Sigmoid colon (tissue), 7 donors: ENCODE results near the gene PRKN. TPM values are rescaled to one million over a fixed set of nuclear protein-coding genes. Genes with fewer than 3 reads are reported as not detected.
"Not testable (repeated sequence)": the region's sequence is repeated elsewhere in the genome, so short reads cannot be mapped to it uniquely, and the experiment has no call there.

Experiments used
- DNase-seq: peaks from one replicate; pipeline ENCODE4 v3.0.0-alpha.2; 2019
- H3K27ac ChIP-seq, 4 donors: fragments of 200-600 bp; sonication (generic); one replicate each; pipeline ENCODE4 v1.5.1; 2016 to 2019; ENCODE audit warnings: mild to moderate bottlenecking in 1 of 4
- H3K27me3 ChIP-seq, 3 donors: fragments of 200-600 bp; sonication (generic); one replicate each; pipeline ENCODE4 v1.5.1; 2019; ENCODE audit warnings: mild to moderate bottlenecking in 1 of 3
- H3K36me3 ChIP-seq, 4 donors: fragments of 200-600 bp; sonication (generic); one replicate each; pipeline ENCODE4 v1.5.1; 2016 to 2019
- H3K4me1 ChIP-seq, 4 donors: fragments of 200-600 bp; sonication (generic); one replicate each; pipeline ENCODE4 v1.5.1; 2017 to 2019
- H3K4me3 ChIP-seq, 4 donors: fragments of 200-600 bp; sonication (generic); one replicate each; pipeline ENCODE4 v1.5.1; 2017 to 2019; ENCODE audit warnings: mild to moderate bottlenecking in 2 of 4, moderate library complexity in 1 of 4
- H3K9me3 ChIP-seq, 4 donors: fragments of 200-600 bp in 3 of 4; sonication (generic) in 3 of 4; one replicate each; pipeline versions ENCODE4 v1.5.1 to v1.6.1; 2013 to 2019
- EP300 ChIP-seq, 4 donors: sonication (generic); formaldehyde crosslinking; IDR thresholded peaks; one replicate each; pipeline ENCODE4 v1.6.1; 2017; ENCODE audit warnings: antibody characterized with exemption in 4 of 4
- POLR2A ChIP-seq, 2 donors: fragments of 450-650 bp; IDR thresholded peaks; one replicate each; pipeline ENCODE4 v1.6.1; 2016; ENCODE audit warnings: antibody characterized with exemption in 2 of 2, mild to moderate bottlenecking in 2 of 2, moderate library complexity in 2 of 2
- POLR2AphosphoS5 ChIP-seq, 4 donors: sonication (generic); formaldehyde crosslinking; IDR thresholded peaks; one replicate each; pipeline ENCODE4 v1.6.1; 2017; ENCODE audit warnings: antibody characterized with exemption in 4 of 4
- WGBS, 2 donors: extraction: QIAGEN DNeasy Blood & Tissue Kit; methylation state at CpG; one replicate each; pipeline ENCODE4 v1.1.7; 2013; 5-methylcytosine and 5-hydroxymethylcytosine counted together
- intact Hi-C: fragments of 100-400 bp; cut with DNase I; formaldehyde crosslinking; loops from one replicate; pipeline ENCODE4 v1.15.1; 2023
- polyA plus RNA-seq, 3 donors: library from polyadenylated mRNA; stranded (reverse); fragments of 200-250 nt; gene quantifications; one replicate each; pipeline ENCODE4 v1.2.3, GENCODE V29; 2013
- total RNA-seq, 4 donors: library from RNA; depleted of rRNA; stranded (reverse); fragments of >200 nt; gene quantifications; one replicate each; pipeline ENCODE4 v1.1.0, GENCODE V29; 2016
- TF ChIP-seq, protein P1 (sequence below), 4 experiments: fragments of 450-650 bp in 3 of 4; fragments of 200-600 bp in 1 of 4; IDR thresholded peaks; one replicate each; pipeline ENCODE4 v1.5.1; 2016 to 2019; ENCODE audit warnings: antibody characterized with exemption in 4 of 4, mild to moderate bottlenecking in 3 of 4, moderate library complexity in 2 of 4
- donor health status: healthy with polysubstance abuse.
- donor health status: Bipolar disorder and iron deficiency.
- donor health status: healthy.

PRKN gene
- total and polyA plus RNA-seq, 7 donors, result 0.38 to 173 (median 9.7) TPM

GRCh38 chr6:161853657-161854056 lies 873.9 kb downstream of the PRKN start:
- TF ChIP-seq POLR2A (IDR thresholded peaks at IDR 0.05) (no peak), EP300 (IDR thresholded peaks at IDR 0.05) (no peak), POLR2AphosphoS5 (IDR thresholded peaks at IDR 0.05) (no peak)
- TF ChIP-seq, protein P1, sequence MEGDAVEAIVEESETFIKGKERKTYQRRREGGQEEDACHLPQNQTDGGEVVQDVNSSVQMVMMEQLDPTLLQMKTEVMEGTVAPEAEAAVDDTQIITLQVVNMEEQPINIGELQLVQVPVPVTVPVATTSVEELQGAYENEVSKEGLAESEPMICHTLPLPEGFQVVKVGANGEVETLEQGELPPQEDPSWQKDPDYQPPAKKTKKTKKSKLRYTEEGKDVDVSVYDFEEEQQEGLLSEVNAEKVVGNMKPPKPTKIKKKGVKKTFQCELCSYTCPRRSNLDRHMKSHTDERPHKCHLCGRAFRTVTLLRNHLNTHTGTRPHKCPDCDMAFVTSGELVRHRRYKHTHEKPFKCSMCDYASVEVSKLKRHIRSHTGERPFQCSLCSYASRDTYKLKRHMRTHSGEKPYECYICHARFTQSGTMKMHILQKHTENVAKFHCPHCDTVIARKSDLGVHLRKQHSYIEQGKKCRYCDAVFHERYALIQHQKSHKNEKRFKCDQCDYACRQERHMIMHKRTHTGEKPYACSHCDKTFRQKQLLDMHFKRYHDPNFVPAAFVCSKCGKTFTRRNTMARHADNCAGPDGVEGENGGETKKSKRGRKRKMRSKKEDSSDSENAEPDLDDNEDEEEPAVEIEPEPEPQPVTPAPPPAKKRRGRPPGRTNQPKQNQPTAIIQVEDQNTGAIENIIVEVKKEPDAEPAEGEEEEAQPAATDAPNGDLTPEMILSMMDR (IDR thresholded peaks at IDR 0.05), result no peak
- Histone ChIP-seq H3K9me3 (no peaks in the 10 kb centered on the region), H3K36me3 (no peaks in the 10 kb centered on the region), H3K27me3 (no peaks in the 10 kb centered on the region), H3K4me1 (no peaks in the 10 kb centered on the region), H3K27ac (no peak overlapping the region), H3K4me3 (no peak overlapping the region)
- DNase-seq, result no peak
- intact Hi-C loops, result no loop called here
- 84 to 88% methylated on average over 7 of the region's 7 CpGs for WGBS, 2 donors

GRCh38 chr6:161851486-161851885 lies 876.1 kb downstream of the PRKN start:
- H3K36me3 ChIP-seq, H3K27ac ChIP-seq, intact Hi-C loops, H3K27me3 ChIP-seq, DNase-seq, H3K4me3 ChIP-seq, H3K9me3 ChIP-seq, H3K4me1 ChIP-seq: not testable (repeated sequence)
- 91 to 95% methylated on average over 12 of the region's 12 CpGs for WGBS, 2 donors

DNA sequence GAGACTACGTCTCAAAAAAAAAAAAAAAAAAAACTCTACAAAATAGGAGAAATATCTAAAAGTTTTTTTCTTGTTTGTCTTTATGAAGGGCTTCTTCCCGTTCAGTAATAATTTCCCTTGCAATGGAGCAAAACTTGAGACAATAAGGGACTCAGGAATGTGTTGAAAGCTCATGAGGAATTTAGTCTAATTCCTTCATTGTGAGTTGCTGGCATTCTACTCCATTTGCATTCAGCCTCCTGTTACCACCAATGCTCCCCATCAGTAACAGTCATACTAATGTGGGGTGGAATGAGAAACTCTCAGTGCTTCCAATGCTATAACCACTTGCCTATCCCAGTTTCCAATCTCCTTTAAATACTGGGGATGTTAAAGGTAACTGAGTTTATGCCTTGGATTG lies 877.0 kb downstream of the PRKN start:
- Histone ChIP-seq H3K36me3 (no peaks in the 10 kb centered on the region), H3K4me3 (no peak overlapping the region), H3K27ac (no peak overlapping the region), H3K9me3 (no peaks in the 10 kb centered on the region), H3K4me1 (no peaks in the 10 kb centered on the region), H3K27me3 (no peaks in the 10 kb centered on the region)
- no peak for DNase-seq
- 94 to 97% methylated on average over 2 of the region's 2 CpGs for WGBS, 2 donors
- intact Hi-C loops, result no loop called here
- TF ChIP-seq EP300 (IDR thresholded peaks at IDR 0.05) (no peak), POLR2A (IDR thresholded peaks at IDR 0.05) (no peak), POLR2AphosphoS5 (IDR thresholded peaks at IDR 0.05) (no peak)
- TF ChIP-seq, protein P1 (IDR thresholded peaks at IDR 0.05), result no peak

DNA sequence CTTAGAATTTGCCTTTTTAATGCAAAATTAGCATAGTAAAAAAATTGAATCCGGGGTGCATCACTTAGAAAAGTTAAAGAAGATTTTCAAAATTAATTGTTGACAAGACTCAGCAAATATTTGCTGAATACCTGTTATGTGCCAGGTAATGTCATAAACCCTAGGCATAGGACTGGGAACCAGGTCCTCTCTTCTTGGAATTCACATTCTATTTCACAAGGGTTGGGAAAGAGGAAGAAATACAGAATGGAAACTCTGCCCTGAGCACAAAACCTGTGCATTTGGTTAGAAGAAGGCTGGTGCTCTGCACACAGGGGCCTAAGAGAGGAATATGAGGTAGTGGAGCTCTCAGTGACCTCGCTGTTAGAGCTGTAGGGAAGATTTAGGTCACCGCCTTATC lies 879.9 kb downstream of the PRKN start:
- H3K9me3 ChIP-seq, result no peaks in the 10 kb centered on the region
- TF ChIP-seq EP300 (IDR thresholded peaks at IDR 0.05) (no peak), POLR2A (IDR thresholded peaks at IDR 0.05) (no peak), POLR2AphosphoS5 (IDR thresholded peaks at IDR 0.05) (no peak)
- TF ChIP-seq, protein P1 (IDR thresholded peaks at IDR 0.05), result no peak
- no peaks in the 10 kb centered on the region for H3K4me1 ChIP-seq
- WGBS, 2 donors, result 69 to 80% methylated on average over 3 of the region's 3 CpGs
- no peak for DNase-seq
- intact Hi-C loops, result no loop called here
- H3K4me3 ChIP-seq, result no peak overlapping the region
- no peaks in the 10 kb centered on the region for H3K27me3 ChIP-seq
- H3K27ac ChIP-seq, result no peak overlapping the region
- no peaks in the 10 kb centered on the region for H3K36me3 ChIP-seq

- Histone ChIP-seq H3K4me3 (no peak overlapping the region), H3K27me3 (no peaks in the 10 kb centered on the region), H3K36me3 (no peaks in the 10 kb centered on the region), H3K4me1 (no peaks in the 10 kb centered on the region), H3K27ac (no peak overlapping the region), H3K9me3 (no peaks in the 10 kb centered on the region)
- WGBS, 2 donors, result 80 to 83% methylated on average over 4 of the region's 4 CpGs
- TF ChIP-seq EP300 (IDR thresholded peaks at IDR 0.05) (no peak), POLR2A (IDR thresholded peaks at IDR 0.05) (no peak), POLR2AphosphoS5 (IDR thresholded peaks at IDR 0.05) (no peak)
- TF ChIP-seq, protein P1 (IDR thresholded peaks at IDR 0.05), result no peak
- DNase-seq, result no peak
- intact Hi-C loops, result no loop called here
Measured at GRCh38 chr6:161844804-161845203, 882.8 kb downstream of the PRKN start.
